Lower lobe of right lung (tissue), 2 donors: ENCODE measurements around the gene TMEM176B. TPM values are rescaled to one million over a fixed set of nuclear protein-coding genes. Genes with fewer than 3 reads are reported as not detected.
A peak's percentile ranks its signal among the peaks of the same experiment; 100 is the strongest.

ENCODE experiments used
- ATAC-seq, 2 donors: fragments of 200-7000 bp; cut with Tn5 transposase; one replicate each; pipeline ENCODE4 v1.9.1; 2020 to 2022; ENCODE audit warnings: mild to moderate bottlenecking in 2 of 2, moderate library complexity in 2 of 2
- DNase-seq: peaks from one replicate; pipeline ENCODE4 v3.0.0-alpha.2; 2020
- H3K27ac ChIP-seq: fragments of 200-600 bp; one replicate; pipeline ENCODE4 v1.8.0; 2022
- H3K27me3 ChIP-seq: fragments of 200-600 bp; one replicate; pipeline ENCODE4 v1.8.0; 2022; ENCODE audit warnings: low read depth
- H3K36me3 ChIP-seq: fragments of 200-600 bp; one replicate; pipeline ENCODE4 v1.8.0; 2022; ENCODE audit warnings: mild to moderate bottlenecking
- H3K4me1 ChIP-seq: fragments of 200-600 bp; one replicate; pipeline ENCODE4 v1.8.0; 2022
- H3K4me3 ChIP-seq: fragments of 200-600 bp; one replicate; pipeline ENCODE4 v1.8.0; 2022; ENCODE audit warnings: mild to moderate bottlenecking
- H3K9me3 ChIP-seq: fragments of 200-600 bp; one replicate; pipeline ENCODE4 v1.8.0; 2022
- intact Hi-C: fragments of 100-400 bp; cut with DNase I; formaldehyde crosslinking; loops from one replicate; pipeline ENCODE4 v1.11.0; 2022
- total RNA-seq: library from RNA; stranded (reverse); fragmentation: NEBNext Ultra II Directional; extraction: Animal tissue kit (Norgen Biotek cat#: 25700); gene quantifications from one replicate; pipeline ENCODE4 v1.2.1, GENCODE V29; 2021
- TF ChIP-seq, protein P1 (sequence below): fragments of 200-600 bp; IDR thresholded peaks from one replicate; pipeline ENCODE4 v1.8.0; 2022; ENCODE audit warnings: antibody characterized with exemption, mild to moderate bottlenecking
- donor health status: DM: no; HTN: yes; CAD: no; lungs with severe emphysema.

TMEM176B gene
- total RNA-seq, 1 donor from 2014 or later = 69.4 TPM

DNA sequence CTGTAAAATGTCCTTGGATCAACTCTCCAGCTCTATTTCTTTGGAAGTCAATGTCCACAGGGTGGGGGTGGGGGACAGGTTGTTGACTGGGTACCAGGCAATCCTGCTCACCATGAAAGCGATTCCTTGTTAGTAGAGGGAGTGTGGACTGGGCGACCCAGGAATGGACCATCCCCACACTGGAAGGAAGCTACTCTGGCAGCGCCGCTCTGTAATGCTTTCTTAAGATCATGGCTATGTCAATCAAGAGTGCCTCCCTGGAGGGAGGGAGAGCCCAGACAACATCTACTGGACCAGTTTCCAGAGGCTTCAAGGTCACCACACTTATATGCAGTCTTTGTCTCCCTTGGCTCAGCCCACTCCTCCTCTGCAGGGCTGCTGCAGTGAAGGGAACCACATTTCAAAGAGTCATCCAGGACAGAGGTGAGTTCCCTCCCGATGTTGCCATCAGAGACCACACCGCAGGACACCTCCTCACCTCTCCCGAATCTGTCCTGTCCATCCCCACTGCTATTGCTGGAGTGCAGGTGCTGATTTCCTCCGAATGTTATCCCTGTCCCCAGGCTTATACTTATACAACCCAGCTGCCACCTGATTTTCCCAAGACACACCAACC is 56.0 kb downstream of the TMEM176B start:
- H3K27me3 ChIP-seq = no peaks in the 10 kb centered on the region
- intact Hi-C loops = no loop called here
- no peaks in the 10 kb centered on the region for H3K9me3 ChIP-seq
- ATAC-seq (no peak), DNase-seq (no peak)
- TF ChIP-seq, protein P1, sequence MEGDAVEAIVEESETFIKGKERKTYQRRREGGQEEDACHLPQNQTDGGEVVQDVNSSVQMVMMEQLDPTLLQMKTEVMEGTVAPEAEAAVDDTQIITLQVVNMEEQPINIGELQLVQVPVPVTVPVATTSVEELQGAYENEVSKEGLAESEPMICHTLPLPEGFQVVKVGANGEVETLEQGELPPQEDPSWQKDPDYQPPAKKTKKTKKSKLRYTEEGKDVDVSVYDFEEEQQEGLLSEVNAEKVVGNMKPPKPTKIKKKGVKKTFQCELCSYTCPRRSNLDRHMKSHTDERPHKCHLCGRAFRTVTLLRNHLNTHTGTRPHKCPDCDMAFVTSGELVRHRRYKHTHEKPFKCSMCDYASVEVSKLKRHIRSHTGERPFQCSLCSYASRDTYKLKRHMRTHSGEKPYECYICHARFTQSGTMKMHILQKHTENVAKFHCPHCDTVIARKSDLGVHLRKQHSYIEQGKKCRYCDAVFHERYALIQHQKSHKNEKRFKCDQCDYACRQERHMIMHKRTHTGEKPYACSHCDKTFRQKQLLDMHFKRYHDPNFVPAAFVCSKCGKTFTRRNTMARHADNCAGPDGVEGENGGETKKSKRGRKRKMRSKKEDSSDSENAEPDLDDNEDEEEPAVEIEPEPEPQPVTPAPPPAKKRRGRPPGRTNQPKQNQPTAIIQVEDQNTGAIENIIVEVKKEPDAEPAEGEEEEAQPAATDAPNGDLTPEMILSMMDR = no peak
- no peak overlapping the region for H3K4me3 ChIP-seq
- H3K36me3 ChIP-seq = peaks cover 42% of the 10 kb centered on the region
- no peak overlapping the region for H3K27ac ChIP-seq
- peaks cover 22% of the 10 kb centered on the region for H3K4me1 ChIP-seq

DNA sequence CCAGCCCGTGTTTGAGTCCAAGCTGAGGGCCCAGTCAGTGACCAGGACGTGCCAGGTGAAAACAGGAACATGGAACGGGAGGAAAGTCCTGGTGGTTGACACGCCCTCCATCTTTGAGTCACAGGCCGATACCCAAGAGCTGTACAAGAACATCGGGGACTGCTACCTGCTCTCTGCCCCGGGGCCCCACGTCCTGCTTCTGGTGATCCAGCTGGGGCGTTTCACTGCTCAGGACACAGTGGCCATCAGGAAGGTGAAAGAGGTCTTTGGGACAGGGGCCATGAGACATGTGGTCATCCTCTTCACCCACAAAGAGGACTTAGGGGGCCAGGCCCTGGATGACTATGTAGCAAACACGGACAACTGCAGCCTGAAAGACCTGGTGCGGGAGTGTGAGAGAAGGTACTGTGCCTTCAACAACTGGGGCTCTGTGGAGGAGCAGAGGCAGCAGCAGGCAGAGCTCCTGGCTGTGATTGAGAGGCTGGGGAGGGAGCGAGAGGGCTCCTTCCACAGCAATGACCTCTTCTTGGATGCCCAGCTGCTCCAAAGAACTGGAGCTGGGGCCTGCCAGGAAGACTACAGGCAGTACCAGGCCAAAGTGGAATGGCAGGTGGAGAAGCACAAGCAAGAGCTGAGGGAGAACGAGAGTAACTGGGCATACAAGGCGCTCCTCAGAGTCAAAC is 57.7 kb downstream of the TMEM176B start:
- no peak for ATAC-seq
- DNase-seq = no peak
- TF ChIP-seq, protein P1 = no peak
- H3K27ac ChIP-seq = peak overlapping the region; percentile 18
- intact Hi-C loops = no loop called here
- H3K9me3 ChIP-seq = no peaks in the 10 kb centered on the region
- H3K27me3 ChIP-seq = no peaks in the 10 kb centered on the region
- peaks cover 22% of the 10 kb centered on the region for H3K4me1 ChIP-seq
- H3K4me3 ChIP-seq = peak overlapping the region; percentile 68
- peaks cover 42% of the 10 kb centered on the region for H3K36me3 ChIP-seq

Other genes with a start within 250 kb of the TMEM176B start
- gene GIMAP4, start 233.0 kb downstream of the TMEM176B start, total RNA-seq = 95.7 TPM
- 69.3 TPM for gene GIMAP6, start 168.0 kb downstream of the TMEM176B start, total RNA-seq
- gene GIMAP2, start 114.7 kb downstream of the TMEM176B start, total RNA-seq = 46.9 TPM
- gene GIMAP1, start 83.8 kb downstream of the TMEM176B start, total RNA-seq = 18.8 TPM
- 31.9 TPM for gene GIMAP5, start 62.9 kb downstream of the TMEM176B start, total RNA-seq
- 57.4 TPM for gene TMEM176A, start 405 bp upstream of the TMEM176B start, total RNA-seq
- 1.7 TPM for gene AOC1, start 52.2 kb upstream of the TMEM176B start, total RNA-seq
- 2.4 TPM for gene KCNH2, start 178.0 kb upstream of the TMEM176B start, total RNA-seq
- 15.1 TPM for gene NOS3, start 190.7 kb upstream of the TMEM176B start, total RNA-seq
- 0.38 TPM for gene ATG9B, start 224.1 kb upstream of the TMEM176B start, total RNA-seq
- gene ABCB8, start 228.1 kb upstream of the TMEM176B start, total RNA-seq = 42.4 TPM
- 3.7 TPM for gene ASIC3, start 248.2 kb upstream of the TMEM176B start, total RNA-seq